ENCODE results near the gene C1QTNF9.
A peak's percentile ranks its signal among the peaks of the same experiment; 100 is the strongest.
"Not testable (repeated sequence)": the region's sequence is repeated elsewhere in the genome, so short reads cannot be mapped to it uniquely, and the experiment has no call there.

C1QTNF9 gene

GRCh38 chr13:24309300-24309699 is at the start of gene C1QTNF9:
TSS of gene C1QTNF9 (plus strand) at chr13:24309580. CDS start at chr13:24316004, 6,424 bp downstream.
- DNase-seq (ENCODE audit: low spot score), result not testable (repeated sequence)

- DNase-seq (ENCODE audit: low spot score), result no peak
Measured at GRCh38 chr13:24261566-24261965, 47.8 kb upstream of the C1QTNF9 start.

GRCh38 chr13:24263632-24264031 is 45.7 kb upstream of the C1QTNF9 start:
- no peak for DNase-seq (ENCODE audit: low spot score)

GRCh38 chr13:24264976-24265375 is 44.4 kb upstream of the C1QTNF9 start:
- DNase-seq (ENCODE audit: low spot score), result no peak

GRCh38 chr13:24265453-24265852 is 43.9 kb upstream of the C1QTNF9 start:
- DNase-seq (ENCODE audit: low spot score), result no peak

- no peak for DNase-seq (ENCODE audit: low spot score)
Measured at GRCh38 chr13:24267274-24267673, 42.1 kb upstream of the C1QTNF9 start.

- no peak for DNase-seq (ENCODE audit: low spot score)
Measured at GRCh38 chr13:24267801-24268200, 41.6 kb upstream of the C1QTNF9 start.

- no peak for DNase-seq (ENCODE audit: low spot score)
Measured at GRCh38 chr13:24269821-24270220, 39.6 kb upstream of the C1QTNF9 start.

- DNase-seq (ENCODE audit: low spot score), result peak; percentile 57
Measured at GRCh38 chr13:24270639-24271141, 38.7 kb upstream of the C1QTNF9 start.

- DNase-seq (ENCODE audit: low spot score), result no peak
Measured at GRCh38 chr13:24271231-24271600, 38.2 kb upstream of the C1QTNF9 start.

GRCh38 chr13:24271601-24272451 is 37.6 kb upstream of the C1QTNF9 start:
- peak; percentile 57 for DNase-seq (ENCODE audit: low spot score)

GRCh38 chr13:24272452-24273161 is 36.8 kb upstream of the C1QTNF9 start:
- DNase-seq (ENCODE audit: low spot score), result no peak

- no peak for DNase-seq (ENCODE audit: low spot score)
Measured at GRCh38 chr13:24273926-24274325, 35.5 kb upstream of the C1QTNF9 start.

GRCh38 chr13:24274452-24275021 is 34.8 kb upstream of the C1QTNF9 start:
- peak; percentile 63 for DNase-seq (ENCODE audit: low spot score)

- no peak for DNase-seq (ENCODE audit: low spot score)
Measured at GRCh38 chr13:24275041-24275440, 34.3 kb upstream of the C1QTNF9 start.

- DNase-seq (ENCODE audit: low spot score), result peak; percentile 28
Measured at GRCh38 chr13:24276306-24276705, 33.1 kb upstream of the C1QTNF9 start.

- DNase-seq (ENCODE audit: low spot score), result no peak
Measured at GRCh38 chr13:24276861-24277260, 32.5 kb upstream of the C1QTNF9 start.

GRCh38 chr13:24277761-24278160 is 31.6 kb upstream of the C1QTNF9 start:
- DNase-seq (ENCODE audit: low spot score), result no peak

GRCh38 chr13:24279327-24280110 is 29.9 kb upstream of the C1QTNF9 start:
- DNase-seq (ENCODE audit: low spot score), result no peak

- DNase-seq (ENCODE audit: low spot score), result peak; percentile 45
Measured at GRCh38 chr13:24280720-24281119, 28.7 kb upstream of the C1QTNF9 start.

GRCh38 chr13:24281188-24282008 is 28.0 kb upstream of the C1QTNF9 start:
- no peak for DNase-seq (ENCODE audit: low spot score)
